Measurements from ENCODE around the gene METTL1. TPM values are rescaled to one million over a fixed set of nuclear protein-coding genes. Genes with fewer than 3 reads are reported as not detected.
"Not testable (repeated sequence)": the region's sequence is repeated elsewhere in the genome, so short reads cannot be mapped to it uniquely, and the experiment has no call there.

The METTL1 gene
- polyA plus RNA-seq, 3 donors, result 20.9 to 25.8 (median 24.9) TPM

GRCh38 chr12:57732726-57733593, 38.9 kb downstream of the METTL1 start:
- 79 to 84% (median 80%) methylated on average over 11 of the region's 11 CpGs for WGBS, 3 donors
- no peak overlapping the region for H3K27ac ChIP-seq (ENCODE audit: low read depth, low read length)

- 73 to 84% (median 78%) methylated on average over 4 of the region's 4 CpGs for WGBS, 3 donors
- no peak overlapping the region for H3K27ac ChIP-seq (ENCODE audit: low read depth, low read length)
Observed at GRCh38 chr12:57732270-57732669, 39.6 kb downstream of the METTL1 start.

GRCh38 chr12:57731411-57732080, 40.4 kb downstream of the METTL1 start:
- 70 to 85% (median 82%) methylated on average over 19 of the region's 19 CpGs for WGBS, 3 donors

DNA sequence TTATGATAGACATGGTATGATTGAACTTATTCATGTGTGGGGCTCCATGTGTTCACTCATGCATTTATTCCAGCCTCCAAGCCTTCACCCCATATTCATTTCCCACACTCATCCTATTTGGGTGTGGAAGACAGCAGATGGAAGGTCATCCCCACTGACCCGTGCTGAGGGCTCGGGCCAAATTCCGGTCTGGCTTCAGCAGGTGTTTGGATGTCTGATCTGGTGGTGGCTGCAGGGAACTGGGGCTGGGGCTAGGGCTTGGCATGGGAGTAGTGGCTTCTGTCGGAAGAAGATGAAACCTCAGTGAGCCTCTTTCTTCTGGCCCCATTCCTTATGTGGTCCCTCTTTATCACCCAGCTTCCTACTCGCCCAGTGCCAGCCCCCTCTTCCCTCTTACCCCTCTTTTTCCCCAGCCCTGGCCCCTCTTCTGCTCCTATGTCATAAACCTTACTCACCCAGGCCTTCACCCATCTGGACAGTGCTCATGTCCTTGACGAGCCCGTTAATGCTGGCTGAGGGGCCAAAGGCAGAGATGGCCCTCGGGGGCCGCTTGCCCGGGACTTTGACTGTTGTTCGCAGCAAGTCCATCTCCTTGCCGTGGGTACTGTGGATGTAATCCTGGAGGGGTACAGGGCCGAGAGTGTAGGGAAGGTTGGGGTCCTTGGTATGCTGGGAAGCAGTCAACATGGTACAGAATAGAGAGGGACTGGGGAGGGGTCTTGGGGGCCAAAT, 41.4 kb downstream of the METTL1 start:
- H3K27ac ChIP-seq (ENCODE audit: low read depth, low read length), result no peak overlapping the region
- 78 to 88% (median 87%) methylated on average over 13 of the region's 13 CpGs for WGBS, 3 donors

More at GRCh38 chr12:57731411-57732080, 40.4 kb downstream of the METTL1 start:
- H3K27ac ChIP-seq (ENCODE audit: low read depth, low read length), result no peak overlapping the region

- no peak overlapping the region for H3K27ac ChIP-seq (ENCODE audit: low read depth, low read length)
- WGBS, 3 donors, result 49 to 67% (median 58%) methylated on average over 5 of the region's 5 CpGs
Observed at GRCh38 chr12:57729321-57729844, 42.5 kb downstream of the METTL1 start.

DNA sequence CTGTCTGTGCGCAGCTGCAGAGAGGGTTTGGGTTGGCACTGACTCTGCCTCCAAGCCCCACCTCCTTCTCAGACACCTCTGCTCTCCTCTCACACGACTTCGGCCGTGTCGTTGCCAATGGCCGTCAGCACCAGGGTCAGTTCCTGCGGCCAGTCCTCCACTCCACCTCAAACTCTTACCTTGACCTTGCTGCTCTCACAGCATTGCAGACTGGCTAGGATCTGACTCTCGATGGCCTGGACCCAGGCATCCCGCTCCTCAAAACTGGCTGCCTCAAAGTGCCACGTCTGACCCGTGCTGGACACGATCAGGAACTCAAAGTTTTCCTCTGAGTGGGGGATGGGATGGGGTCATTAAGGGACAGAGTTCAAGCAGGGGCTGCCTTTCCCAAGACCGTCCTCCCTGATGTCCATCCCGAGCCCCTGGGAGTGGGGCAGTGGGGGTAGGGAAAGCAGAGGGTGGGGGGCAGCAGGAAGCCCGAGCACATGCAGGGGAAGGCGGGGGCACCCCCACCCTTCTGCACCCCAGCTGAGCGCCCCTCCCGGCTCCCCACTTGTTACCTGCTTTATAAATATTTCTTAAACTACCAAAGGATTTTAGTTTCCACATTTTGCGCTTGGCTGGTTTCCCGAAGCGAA, 44.0 kb downstream of the METTL1 start:
- WGBS, 3 donors, result 52 to 70% (median 68%) methylated on average over 21 of the region's 21 CpGs
- no peak overlapping the region for H3K27ac ChIP-seq (ENCODE audit: low read depth, low read length)

- 10 to 58% (median 46%) methylated on average over 75 to 76 of the region's 76 CpGs for WGBS, 3 donors
- no peak overlapping the region for H3K27ac ChIP-seq (ENCODE audit: low read depth, low read length)
Observed at GRCh38 chr12:57726884-57727757, 44.8 kb downstream of the METTL1 start.

DNA sequence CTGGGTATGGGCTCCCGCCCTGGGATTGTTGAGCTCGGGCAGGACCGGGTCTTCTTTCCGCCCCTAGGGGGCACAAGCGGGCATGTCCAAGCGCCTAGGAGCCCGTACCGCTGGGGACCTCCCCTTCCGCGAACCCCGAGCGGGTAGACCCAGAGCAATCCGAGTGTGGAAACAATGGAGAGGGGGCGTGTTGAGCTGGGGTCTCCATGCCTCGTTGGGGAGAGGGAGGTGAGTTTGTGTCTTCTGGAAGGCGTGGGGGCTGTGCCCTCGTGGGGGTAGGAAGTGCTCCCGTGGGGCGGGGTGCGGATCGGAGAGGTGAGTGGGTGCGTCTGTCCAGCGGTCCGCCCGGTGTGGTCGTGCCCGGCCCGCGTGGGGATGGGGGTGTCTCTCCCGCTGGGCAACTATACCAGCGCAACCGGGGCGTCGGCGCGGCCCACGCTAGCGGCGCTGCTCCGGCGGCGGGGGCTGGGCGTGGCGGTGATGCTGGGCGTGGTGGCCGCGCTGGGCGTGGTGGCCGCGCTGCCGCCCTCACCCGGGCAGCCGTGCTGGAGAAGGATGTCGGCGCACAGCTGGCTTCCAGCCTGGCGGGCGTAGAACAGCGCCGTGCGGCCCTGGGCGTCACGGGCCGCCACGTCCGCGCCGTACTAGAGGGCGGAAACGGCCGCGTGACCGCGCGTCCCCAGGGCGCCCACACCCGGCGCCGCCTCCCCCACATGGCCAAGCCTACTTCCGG, 45.6 kb downstream of the METTL1 start:
- WGBS, 3 donors, result 9 to 48% (median 31%) methylated on average over 52 to 79 of the region's 79 CpGs
- H3K27ac ChIP-seq (ENCODE audit: low read depth, low read length), result no peak overlapping the region

DNA sequence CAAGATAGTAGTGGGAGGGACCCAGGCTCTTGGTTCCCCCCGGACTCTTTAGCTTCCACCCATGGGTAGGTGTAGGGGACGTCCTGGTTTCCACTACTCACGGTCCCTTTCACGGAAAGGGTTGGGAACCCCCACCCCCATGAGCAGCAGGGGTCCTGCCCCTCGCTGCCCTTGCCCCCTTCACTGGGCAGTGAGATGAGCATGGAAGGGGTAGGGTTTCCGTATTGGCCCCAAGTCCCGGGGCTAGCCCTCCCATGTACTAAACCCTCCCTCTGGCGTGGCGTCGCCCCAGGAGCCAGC, 46.1 kb downstream of the METTL1 start:
- H3K27ac ChIP-seq (ENCODE audit: low read depth, low read length), result no peak overlapping the region
- WGBS, 3 donors, result 7 to 42% (median 39%) methylated on average over 10 of the region's 10 CpGs

DNA sequence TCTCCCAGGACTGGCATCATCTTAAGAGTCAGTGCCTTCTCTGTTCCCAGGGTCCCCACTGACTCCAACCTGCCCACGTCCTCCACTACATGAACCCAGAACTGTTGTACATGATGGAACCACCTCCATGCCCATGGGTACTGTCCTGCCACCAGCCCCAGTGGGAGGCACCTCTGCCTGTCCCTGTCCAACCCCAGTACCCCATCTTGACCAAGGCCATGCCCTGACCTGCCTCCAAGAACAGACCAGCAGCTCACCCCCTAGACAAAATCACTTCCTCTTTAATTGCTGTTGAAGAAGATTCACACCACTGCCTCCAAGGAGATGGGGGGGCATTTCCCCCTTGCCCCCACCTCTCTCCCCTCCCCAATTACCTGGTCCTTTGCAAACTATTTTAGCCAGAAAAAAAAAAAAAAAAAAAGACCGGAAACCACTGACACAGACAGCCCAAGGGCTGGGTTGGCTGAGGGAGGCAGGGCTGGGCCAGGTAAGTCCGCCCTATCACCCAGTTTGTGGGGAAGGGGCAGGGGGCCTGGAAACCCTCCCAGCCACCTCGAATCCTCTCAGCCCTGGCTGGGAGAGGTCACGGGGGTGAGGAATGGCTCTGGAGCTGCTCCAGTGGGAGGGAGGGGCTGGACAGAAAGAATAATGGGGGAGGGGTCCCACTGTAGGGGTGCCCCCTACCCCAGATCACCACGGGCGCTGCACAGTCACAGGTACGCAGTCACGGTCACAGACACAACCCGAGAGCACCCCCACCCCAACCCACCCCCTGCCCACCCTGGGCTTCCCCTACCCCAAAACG, 46.8 kb downstream of the METTL1 start:
- 57 to 67% (median 62%) methylated on average over 8 to 11 of the region's 11 CpGs for WGBS, 3 donors
- no peak overlapping the region for H3K27ac ChIP-seq (ENCODE audit: low read depth, low read length)

GRCh38 chr12:57724003-57724935, 47.6 kb downstream of the METTL1 start:
- WGBS, 3 donors, result 70 to 88% (median 83%) methylated on average over 12 of the region's 12 CpGs
- no peak overlapping the region for H3K27ac ChIP-seq (ENCODE audit: low read depth, low read length)

DNA sequence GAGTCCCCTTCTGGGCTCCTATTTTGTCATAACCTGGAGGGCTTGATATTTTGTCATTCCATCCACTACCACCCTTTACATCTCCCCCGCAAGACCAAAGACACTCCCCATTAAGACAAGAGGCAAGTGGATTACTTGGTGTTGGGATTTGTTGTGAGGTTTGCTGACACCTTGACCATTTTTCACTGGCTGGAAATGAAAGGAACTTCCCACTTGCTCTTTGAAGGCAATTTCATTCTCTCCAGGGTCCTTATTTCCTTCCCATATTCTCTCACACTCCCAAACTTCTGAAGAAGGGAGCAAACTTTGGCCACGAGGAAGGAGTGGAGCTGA, 48.3 kb downstream of the METTL1 start:
- WGBS, 3 donors, result 63 to 78% (median 69%) methylated on average over 2 of the region's 2 CpGs

GRCh38 chr12:57722716-57723629, 48.9 kb downstream of the METTL1 start:
- H3K27ac ChIP-seq (ENCODE audit: low read depth, low read length), result no peak overlapping the region
- WGBS, 3 donors, result 54 to 68% (median 64%) methylated on average over 11 of the region's 11 CpGs

More for the DNA sequence above, 48.3 kb downstream of the METTL1 start:
- H3K27ac ChIP-seq (ENCODE audit: low read depth, low read length), result no peak overlapping the region

DNA sequence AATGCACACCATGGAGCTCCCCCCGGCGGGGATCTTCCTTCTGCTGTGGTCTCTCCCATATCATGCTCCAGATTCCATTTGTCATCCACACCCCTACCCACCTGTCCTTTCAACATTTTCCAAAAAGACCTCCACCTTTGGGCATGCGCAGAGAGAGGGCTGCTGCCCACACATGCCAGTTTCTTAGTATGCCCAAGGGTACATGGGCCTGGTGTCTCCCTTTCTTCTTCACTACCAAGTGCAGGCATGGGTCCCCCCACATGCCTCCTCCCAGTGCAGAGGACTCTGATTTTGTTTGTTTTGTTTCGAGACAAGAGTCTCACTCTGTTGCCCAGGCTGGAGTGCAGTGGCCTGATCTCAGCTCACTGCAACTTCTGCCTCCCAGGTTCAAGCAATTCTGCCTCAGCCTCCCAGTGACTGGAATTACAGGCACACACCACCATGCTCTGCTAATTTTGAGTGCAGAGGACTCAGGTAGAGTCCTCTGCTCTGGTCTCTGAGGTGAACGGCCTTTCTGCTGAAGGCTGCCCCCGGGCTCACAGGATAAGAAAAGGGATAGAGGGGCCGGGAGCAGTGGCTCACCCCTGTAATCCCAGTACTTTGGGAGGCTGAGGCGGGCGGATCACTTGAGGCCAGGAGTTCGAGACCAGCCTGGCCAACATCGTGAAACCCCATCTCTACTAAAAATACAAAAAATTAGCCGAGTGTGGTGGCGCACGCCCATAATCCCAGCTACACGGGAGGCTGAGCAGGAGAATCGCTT, 49.9 kb downstream of the METTL1 start:
- H3K27ac ChIP-seq (ENCODE audit: low read depth, low read length), result not testable (repeated sequence)
- WGBS, 3 donors, result 92 to 95% (median 93%) methylated on average over 15 to 16 of the region's 16 CpGs

Data from adipose tissue (tissue), 3 donors.